ENCODE data around the gene QPCT.
"Not testable (repeated sequence)": the region's sequence is repeated elsewhere in the genome, so short reads cannot be mapped to it uniquely, and the experiment has no call there.

The QPCT gene

DNA sequence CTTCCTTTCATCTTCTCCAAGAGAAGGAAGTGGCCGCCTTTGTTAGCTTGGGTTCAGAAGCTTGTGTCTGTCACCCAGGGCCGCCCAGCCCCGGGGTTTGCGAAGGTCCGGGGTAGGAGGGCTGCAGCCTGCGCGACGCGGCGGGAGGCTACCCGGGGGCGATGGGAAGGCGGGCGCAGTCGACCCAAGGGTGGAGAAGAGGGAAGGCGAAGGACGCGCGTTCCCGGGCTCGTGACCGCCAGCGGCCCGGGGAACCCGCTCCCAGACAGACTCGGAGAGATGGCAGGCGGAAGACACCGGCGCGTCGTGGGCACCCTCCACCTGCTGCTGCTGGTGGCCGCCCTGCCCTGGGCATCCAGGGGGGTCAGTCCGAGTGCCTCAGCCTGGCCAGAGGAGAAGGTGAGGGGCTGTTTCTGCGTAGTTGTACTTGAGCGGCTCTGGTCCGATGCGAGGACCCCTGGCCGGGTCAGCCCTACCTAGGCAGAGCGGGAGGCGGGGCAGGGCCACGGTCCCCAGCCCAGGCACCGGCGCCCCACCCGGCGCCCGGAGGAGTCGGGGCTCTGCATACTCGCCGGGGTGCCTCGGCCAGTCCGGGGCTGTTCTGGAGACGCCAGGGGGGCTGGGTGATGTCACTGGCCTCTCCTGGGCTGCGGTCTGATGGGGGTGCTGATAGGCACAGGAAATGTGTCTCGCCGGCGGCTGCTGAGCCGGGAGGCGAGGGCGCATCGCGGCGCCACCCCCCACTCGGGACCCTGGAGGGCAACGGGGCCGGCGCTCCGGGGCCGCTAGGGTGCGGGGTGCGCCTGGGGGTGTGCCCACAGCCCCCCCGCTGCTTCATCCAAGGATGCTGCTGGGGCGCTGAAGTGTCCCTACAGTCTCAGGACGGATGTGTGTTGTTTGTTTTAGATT, at the start of gene QPCT:
TSS of gene QPCT (plus strand) at position 178 of the 909 bp plus-strand sequence. CDS start at position 280, 102 bp downstream.
- DNase-seq, result peak; percentile 84

- DNase-seq, result not testable (repeated sequence)
Measured at GRCh38 chr2:37294858-37295257, 49.6 kb upstream of the QPCT start.

- DNase-seq, result no peak
Measured at GRCh38 chr2:37295469-37296073, 48.9 kb upstream of the QPCT start.

GRCh38 chr2:37297632-37298031, 46.8 kb upstream of the QPCT start:
- DNase-seq, result no peak

DNA sequence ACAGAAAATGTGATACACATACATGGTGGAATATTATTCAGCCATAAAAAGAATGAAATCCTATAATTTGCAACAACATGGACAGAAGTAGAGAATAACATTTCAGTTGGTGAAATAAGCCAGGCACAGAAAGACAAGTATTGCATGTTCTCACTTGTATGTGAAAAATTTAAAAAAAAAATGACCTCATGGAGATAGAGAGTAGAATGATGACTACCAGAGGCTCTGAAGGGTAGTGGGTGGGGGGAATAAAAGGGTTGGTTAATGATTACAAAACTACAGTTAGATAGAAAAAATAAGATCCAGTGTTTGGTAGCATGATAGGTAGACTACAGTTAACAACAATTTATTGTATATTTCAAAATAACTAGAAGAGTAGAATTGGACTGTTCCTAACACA, 44.3 kb upstream of the QPCT start:
- DNase-seq, result no peak

- DNase-seq, result no peak
Measured at GRCh38 chr2:37300578-37300977, 43.9 kb upstream of the QPCT start.

DNA sequence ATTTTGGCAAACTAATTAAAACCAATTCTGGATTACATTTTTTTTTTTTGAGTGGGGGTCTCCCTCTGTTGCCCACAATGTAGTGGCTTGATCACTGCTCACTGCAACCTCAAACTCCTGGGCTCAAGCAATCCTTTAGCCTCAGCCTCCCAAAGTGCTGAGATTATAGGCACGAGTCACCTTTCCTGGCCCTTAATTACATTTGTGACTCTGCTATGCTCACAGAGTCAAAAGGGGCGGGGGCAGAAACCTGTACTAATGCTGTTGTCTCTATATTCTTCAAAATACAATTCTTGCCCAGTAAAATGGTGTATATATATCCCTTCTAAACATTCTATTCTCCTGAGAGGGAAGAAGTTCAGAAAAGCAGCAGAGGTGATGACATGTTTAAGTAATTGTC, 43.0 kb upstream of the QPCT start:
- DNase-seq, result no peak

DNA sequence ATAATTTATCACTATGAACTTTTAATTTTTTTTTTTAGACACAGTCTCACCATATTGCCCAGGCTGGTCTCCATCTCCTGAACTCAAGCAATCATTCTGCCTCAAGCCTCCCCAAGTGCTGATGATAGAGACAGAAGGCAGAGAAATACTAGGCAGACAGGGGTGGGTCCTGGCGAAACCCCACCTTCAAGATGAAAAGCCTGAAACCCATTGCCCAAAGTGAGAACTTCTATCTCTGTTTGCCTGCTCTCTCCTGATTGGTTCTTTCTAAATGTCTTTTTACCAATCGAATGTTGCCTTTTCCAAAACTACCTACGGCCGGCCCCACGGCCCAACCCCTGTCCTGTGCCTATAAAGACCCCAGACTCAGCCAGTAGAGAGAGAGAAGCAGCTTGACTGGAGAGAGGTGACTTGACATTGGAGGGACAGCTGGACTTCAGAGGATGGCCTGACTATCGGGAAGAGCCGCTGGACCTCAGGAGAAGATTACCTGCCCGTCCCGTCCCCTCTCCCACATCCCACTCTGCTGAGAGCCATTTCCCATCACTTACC, 41.7 kb upstream of the QPCT start:
- DNase-seq, result no peak

DNA sequence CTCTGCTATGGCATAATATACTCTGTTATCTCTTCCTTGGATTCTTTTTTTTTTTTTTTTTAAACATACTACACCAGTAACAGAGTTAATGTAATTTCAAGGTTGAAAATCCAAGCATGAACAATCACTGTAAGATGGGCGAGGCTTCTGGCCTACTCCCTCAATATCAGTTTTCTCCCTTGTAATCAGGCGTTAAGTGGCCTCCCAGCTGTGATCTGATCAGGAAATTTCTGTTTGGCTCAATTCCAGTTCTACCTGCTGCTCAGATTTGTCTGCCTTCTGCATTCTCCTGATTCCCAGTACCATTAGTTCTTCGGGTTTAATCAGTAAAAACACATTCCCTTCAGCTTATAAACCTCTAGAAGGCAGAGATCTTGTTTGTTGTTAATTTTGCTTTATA, 38.4 kb upstream of the QPCT start:
- DNase-seq, result no peak

DNA sequence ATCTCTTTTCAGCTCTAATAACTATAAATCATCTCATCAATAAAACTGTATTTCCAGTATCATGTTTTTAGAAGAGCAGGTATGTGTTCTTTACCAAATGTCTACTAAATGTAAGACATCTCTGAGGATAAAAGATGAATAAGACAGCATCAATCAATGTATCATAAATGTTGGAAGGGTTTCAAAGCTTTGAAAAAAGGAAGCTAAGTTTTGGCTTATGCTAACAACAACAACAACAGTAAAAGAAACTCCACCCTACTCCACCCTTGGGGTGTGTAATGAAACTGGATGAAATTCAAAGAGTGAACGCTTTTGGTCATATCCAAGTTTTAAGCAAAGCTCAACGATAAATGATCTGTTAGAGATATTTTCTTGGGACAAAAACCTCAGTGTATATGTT, 36.9 kb upstream of the QPCT start:
- DNase-seq, result no peak

- no peak for DNase-seq
Measured at GRCh38 chr2:37315364-37315763, 29.1 kb upstream of the QPCT start.

- no peak for DNase-seq
Measured at GRCh38 chr2:37316181-37316580, 28.2 kb upstream of the QPCT start.

- DNase-seq, result no peak
Measured at GRCh38 chr2:37317746-37318145, 26.7 kb upstream of the QPCT start.

DNA sequence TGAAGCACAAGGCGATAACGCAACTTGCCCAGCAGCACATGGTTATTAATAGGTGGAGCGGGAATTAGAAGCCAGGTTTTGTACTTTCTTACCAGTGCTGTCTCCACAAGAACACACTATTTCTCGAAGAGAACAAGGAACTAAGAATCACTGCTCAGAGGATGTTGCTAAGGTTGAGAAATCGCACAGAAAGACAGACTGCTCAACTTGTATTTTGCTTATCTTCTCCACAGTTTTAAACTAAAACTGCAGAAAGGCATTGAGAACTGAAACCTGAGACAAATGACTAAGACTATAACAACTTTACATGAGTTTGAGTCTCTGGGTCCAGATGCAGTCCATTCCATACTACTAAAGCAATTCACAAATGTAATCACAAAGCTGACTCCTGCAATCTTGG, 26.0 kb upstream of the QPCT start:
- DNase-seq, result no peak

DNA sequence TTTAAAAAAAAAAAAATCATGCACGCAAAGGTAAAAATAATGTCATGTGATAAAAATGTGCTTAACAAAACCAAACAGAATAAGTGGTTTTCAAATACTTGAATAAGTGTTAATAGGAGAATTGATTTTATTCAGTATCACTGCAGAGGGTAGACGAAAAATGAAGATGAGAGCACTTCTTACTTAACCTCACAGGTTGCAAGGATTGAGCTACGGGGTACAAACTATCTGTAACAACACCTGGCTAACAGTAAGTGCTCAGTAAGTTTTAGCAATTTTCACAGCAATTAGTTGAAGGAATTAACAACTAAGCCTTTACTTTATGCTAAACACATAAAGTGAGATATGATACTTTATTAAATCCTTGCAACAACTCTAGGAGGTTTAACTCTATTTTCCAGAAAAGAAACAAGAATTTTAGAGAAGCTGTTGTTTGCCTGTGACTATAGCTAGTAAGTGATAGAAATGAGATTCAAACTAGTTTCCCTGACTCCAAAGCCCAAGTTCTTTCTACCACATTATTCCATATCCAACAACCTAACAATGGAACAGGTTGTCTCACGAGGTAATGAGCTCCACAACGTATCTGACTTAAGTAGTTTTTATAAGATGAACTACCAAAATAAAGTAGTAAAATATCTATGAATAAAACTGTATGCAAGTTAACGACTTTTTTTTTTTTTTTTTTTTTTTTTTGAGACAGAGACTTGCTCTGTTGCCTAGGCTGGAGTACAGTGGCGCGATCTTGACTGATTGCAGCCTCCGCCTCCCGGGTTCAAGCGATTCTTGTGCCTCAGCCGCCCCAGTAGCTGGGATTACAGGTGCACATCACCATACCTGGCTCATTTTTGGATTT, 24.4 kb upstream of the QPCT start:
- no peak for DNase-seq

DNA sequence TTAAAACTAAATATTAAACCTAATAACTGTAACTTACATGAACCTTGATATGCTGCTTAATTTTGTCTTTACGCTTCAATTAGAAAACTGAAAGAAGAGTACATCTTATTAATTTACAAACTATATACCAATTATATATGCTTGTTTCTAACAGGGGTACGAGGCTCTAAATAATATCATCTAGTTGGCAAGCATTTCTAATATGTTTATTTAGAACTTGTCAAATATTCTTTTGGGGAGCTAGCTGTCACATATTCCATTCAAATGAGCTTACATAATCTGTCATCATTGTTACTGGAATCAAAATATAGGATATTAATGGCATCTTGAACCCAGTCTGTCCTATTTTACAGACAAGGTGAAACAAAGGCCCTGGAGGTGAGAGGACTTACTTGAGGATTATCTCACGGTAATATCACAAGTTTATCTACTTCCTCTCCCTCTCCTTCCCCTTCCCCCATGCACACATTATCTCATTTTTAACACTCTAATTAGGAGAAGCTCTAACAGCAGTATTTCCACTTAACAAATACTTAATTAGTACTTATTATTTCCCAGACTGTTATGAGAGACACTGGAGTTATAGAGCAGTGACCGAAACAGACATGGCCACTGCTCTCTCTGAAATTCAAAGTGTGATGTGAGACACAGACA, 23.3 kb upstream of the QPCT start:
- DNase-seq, result no peak

DNA sequence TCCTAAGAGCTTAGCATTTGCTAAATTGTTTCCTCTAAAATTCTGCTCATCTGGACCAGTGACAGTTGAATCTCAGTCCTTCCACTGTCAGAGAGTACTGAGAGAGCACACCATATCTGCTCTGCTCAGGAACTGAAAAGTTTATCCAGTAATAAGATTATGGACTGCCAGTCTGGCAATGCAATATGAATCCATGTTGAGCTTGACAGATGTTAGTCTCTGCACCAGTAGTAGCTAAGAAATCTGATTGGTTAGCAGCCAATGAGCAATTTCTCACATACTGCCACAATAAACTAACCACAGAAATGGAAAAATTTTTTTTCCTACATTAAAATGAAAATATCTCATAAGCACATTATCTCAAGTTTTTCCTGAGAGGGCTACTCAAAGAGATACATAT, 22.1 kb upstream of the QPCT start:
- DNase-seq, result no peak

GRCh38 chr2:37323176-37323780, 21.2 kb upstream of the QPCT start:
- no peak for DNase-seq

- peak; percentile 73 for DNase-seq
Measured at GRCh38 chr2:37323781-37324535, 20.5 kb upstream of the QPCT start.

GRCh38 chr2:37324536-37324785, 20.0 kb upstream of the QPCT start:
- no peak for DNase-seq

- DNase-seq, result peak; percentile 87
Measured at GRCh38 chr2:37324786-37325624, 19.4 kb upstream of the QPCT start, which contains the start of gene PRKD3. PRKD3 (minus strand) TSS chr2:37324833; CDS start chr2:37316524, 8,309 bp downstream.
